Small intestine (tissue), 7 donors: Measurements from ENCODE around the gene POLN. TPM values are rescaled to one million over a fixed set of nuclear protein-coding genes. Genes with fewer than 3 reads are reported as not detected.

Experiments used
- DNase-seq, 2 donors: peaks; one replicate each; pipeline versions ENCODE4 v3.0.0 to v3.0.0-alpha.2; 2013
- FAIRE-seq: peaks from 2 replicates; lab custom pipeline; 2012; peaks lifted over from hg19 to GRCh38; lab: Jason Lieb, UNC
- H3K27ac ChIP-seq, 3 donors: one replicate each; pipeline ENCODE4 v1.5.1; 2013; ENCODE audit warnings: low read length in 2 of 3, mild to moderate bottlenecking in 2 of 3, control low read depth in 1 of 3, inconsistent platforms in 1 of 3, low read depth in 1 of 3, moderate library complexity in 1 of 3
- H3K27me3 ChIP-seq, 3 donors: one replicate each; pipeline ENCODE4 v1.6.1; 2013; ENCODE audit warnings: low read length in 3 of 3, inconsistent platforms in 1 of 3; ENCODE audit not compliant: control insufficient read depth in 3 of 3, insufficient read depth in 3 of 3
- H3K36me3 ChIP-seq, 3 donors: one replicate each; pipeline ENCODE4 v1.6.1; 2013; ENCODE audit warnings: low read length in 3 of 3, inconsistent platforms in 1 of 3, low read depth in 1 of 3, mild to moderate bottlenecking in 1 of 3, moderate library complexity in 1 of 3; ENCODE audit not compliant: control insufficient read depth in 3 of 3, insufficient read depth in 2 of 3
- H3K4me1 ChIP-seq, 3 donors: one replicate each; pipeline ENCODE4 v1.6.1; 2013; ENCODE audit warnings: low read length in 2 of 3, inconsistent platforms in 1 of 3, low read depth in 1 of 3, mild to moderate bottlenecking in 1 of 3, moderate library complexity in 1 of 3; ENCODE audit not compliant: control insufficient read depth in 3 of 3, insufficient read depth in 2 of 3
- H3K4me3 ChIP-seq, 3 donors: one replicate each; pipeline ENCODE4 v1.5.1; 2013; ENCODE audit warnings: low read length in 3 of 3, control low read depth in 1 of 3, inconsistent platforms in 1 of 3, low read depth in 1 of 3, mild to moderate bottlenecking in 1 of 3, moderate library complexity in 1 of 3
- H3K9me3 ChIP-seq, 2 donors: one replicate each; pipeline ENCODE4 v1.6.1; 2013; ENCODE audit warnings: low read depth in 1 of 2, low read length in 1 of 2; ENCODE audit not compliant: control insufficient read depth in 2 of 2, insufficient read depth in 1 of 2
- WGBS, 3 donors: extraction: QIAGEN DNeasy Blood & Tissue Kit; methylation state at CpG; one replicate each; pipeline ENCODE4 v1.1.7; 2013; 5-methylcytosine and 5-hydroxymethylcytosine counted together
- polyA plus RNA-seq, 4 donors: library from polyadenylated mRNA; stranded (reverse) in 3 of 4; unstranded in 1 of 4; fragments of 200-250 nt in 3 of 4; fragments of 120-200 nt in 1 of 4; gene quantifications; one replicate each; pipeline versions ENCODE4 v1.2.1 to v1.2.3, GENCODE V29; 2013
- donor health status: healthy with polysubstance abuse.
- donor health status: control.
- donor health status: control.
- donor health status: Bipolar disorder and iron deficiency.
- donor health status: healthy.

The POLN gene
- polyA plus RNA-seq, 4 donors = 0.89 to 2.2 (median 1.2) TPM

DNA sequence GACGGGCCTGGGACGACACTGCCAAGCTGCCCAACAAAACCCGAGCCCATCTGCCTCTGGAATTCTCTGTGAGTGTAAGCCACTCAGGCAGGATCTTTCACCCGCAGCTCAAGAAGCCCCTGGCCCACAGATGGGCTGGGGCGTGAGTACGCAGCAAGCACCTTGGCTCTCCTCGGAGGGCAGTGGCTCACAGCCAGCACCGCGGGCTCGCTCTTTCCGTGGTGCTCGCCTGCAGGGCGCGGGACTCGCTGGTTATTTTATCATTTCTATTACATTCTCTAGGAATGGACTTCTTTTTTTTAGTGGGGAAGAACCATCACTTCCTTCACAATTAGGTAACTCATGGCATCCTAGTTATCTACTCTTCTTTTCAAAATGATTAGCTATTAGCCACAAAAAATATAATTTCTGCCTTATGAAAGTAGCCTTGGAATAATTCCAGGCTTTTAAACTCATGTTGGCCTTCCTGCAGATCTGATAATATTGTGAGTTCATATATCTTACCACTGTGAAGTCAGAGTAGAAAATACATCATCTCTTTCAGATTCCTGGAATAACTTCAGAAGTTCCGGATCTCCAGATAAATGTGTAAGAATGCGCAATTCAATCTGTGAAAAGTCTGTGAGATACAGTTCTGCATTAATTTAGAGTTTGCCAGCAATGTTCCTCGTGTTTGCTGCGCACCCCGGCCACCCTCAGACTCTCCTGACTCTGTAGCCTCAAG is 114.2 kb downstream of the POLN start:
- Histone ChIP-seq H3K27me3 (no peaks in the 10 kb centered on the region), H3K27ac (no peak overlapping the region), H3K4me3 (no peak overlapping the region), H3K4me1 (no peaks in the 10 kb centered on the region), H3K9me3 (peaks cover 0 to 11% of the 10 kb centered on the region in 2 donors), H3K36me3 (no peaks in the 10 kb centered on the region)
- no peak for FAIRE-seq
- 90 to 91% (median 90%) methylated on average over 20 of the region's 20 CpGs for WGBS, 3 donors
- DNase-seq = no peak

DNA sequence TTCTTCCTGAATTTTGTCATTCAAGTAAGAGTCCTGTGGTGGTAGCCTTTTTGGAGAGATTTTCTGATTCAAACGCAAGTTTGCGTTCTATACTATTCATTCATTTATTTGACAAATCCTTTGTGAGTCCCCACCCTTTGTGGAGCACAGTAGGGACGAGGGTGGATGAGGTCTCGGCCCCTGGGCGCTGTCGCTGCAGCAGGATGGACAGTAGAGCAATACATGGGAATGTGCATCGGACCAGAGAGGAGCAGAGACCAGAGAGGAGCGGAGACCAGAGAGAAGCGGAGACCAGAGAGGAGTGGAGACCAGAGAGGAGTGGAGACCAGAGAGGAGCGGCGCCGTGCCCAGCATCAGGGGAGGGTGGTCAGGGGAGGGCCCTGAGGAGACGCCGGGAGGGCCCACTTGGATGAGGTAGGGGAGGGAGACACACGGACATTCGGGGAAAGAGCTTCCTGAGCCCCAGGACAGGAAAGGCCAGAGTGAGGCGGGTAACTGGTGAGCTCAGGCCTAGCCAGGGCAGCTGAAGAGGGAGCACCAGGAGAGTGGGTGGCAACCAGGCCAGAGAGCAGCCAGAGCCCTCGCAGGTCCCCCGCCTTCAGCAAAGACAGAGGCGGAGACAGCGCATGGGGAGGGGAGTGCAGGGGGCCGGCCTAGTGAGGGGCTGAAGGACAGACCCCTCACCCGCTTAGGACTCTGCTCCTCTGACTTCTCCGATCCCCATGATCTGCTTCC is 115.4 kb downstream of the POLN start:
- no peaks in the 10 kb centered on the region for H3K27me3 ChIP-seq
- no peaks in the 10 kb centered on the region for H3K4me1 ChIP-seq
- no peak overlapping the region for H3K4me3 ChIP-seq
- 85 to 89% (median 87%) methylated on average over 24 of the region's 24 CpGs for WGBS, 3 donors
- no peak overlapping the region for H3K27ac ChIP-seq
- no peaks in the 10 kb centered on the region for H3K36me3 ChIP-seq
- peaks cover 0 to under 1% of the 10 kb centered on the region in 2 donors for H3K9me3 ChIP-seq
- DNase-seq (peak in 1 of 2 donors; percentile 13), FAIRE-seq (no peak)

GRCh38 chr4:2125831-2126230 is 116.1 kb downstream of the POLN start:
- no peaks in the 10 kb centered on the region for H3K36me3 ChIP-seq
- no peak overlapping the region for H3K4me3 ChIP-seq
- no peak for FAIRE-seq
- 79 to 80% (median 79%) methylated on average over 6 of the region's 6 CpGs for WGBS, 3 donors
- no peaks in the 10 kb centered on the region for H3K27me3 ChIP-seq
- peak in 1 of 2 donors; percentile 8 for DNase-seq
- no peaks in the 10 kb centered on the region for H3K4me1 ChIP-seq
- no peaks in the 10 kb centered on the region for H3K9me3 ChIP-seq
- no peak overlapping the region for H3K27ac ChIP-seq

GRCh38 chr4:2125023-2125422 is 116.9 kb downstream of the POLN start:
- H3K4me3 ChIP-seq = no peak overlapping the region
- no peaks in the 10 kb centered on the region for H3K4me1 ChIP-seq
- H3K36me3 ChIP-seq = no peaks in the 10 kb centered on the region
- no peak for FAIRE-seq
- no peak overlapping the region for H3K27ac ChIP-seq
- no peaks in the 10 kb centered on the region for H3K9me3 ChIP-seq
- 89 to 95% (median 90%) methylated on average over 4 of the region's 4 CpGs for WGBS, 3 donors
- DNase-seq = no peak
- no peaks in the 10 kb centered on the region for H3K27me3 ChIP-seq

DNA sequence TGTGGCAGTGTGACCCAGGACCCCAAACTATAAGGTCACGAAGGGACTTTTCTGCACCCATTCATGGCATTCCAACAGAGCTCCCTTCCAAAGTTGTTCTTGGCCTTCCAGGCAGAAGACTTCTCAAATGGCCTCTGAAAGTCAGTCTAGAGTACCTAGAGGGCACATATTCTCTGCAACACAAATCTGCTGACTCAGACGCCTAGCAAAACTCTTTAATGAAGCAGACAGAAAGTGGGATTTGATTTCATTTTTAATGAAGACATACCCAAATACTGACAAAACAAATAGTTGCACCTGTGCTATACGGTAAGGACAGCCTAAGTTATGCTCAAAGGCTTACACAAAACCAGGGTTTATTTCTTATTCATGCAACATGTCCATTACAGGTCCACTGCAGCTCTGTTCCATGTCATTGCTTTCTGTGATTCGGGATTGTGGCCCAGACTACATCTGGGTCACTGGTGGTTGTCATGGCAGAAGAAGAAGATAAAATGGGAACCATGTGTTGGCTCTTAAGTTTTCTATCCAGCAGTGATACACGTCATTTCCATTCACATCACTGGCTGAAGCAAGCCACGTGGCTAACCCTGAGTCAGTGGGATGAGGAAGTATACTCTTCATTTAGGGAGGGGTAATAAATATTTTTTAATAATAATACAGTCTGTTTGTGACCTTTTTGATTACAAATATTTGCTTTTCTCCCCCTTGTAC is 125.1 kb downstream of the POLN start:
- H3K4me3 ChIP-seq = no peak overlapping the region
- no peaks in the 10 kb centered on the region for H3K9me3 ChIP-seq
- H3K27me3 ChIP-seq = no peaks in the 10 kb centered on the region
- WGBS, 3 donors = 82 to 86% (median 84%) methylated on average over 6 of the region's 6 CpGs
- no peak for DNase-seq
- no peaks in the 10 kb centered on the region for H3K36me3 ChIP-seq
- H3K27ac ChIP-seq = no peak overlapping the region
- FAIRE-seq = no peak
- no peaks in the 10 kb centered on the region for H3K4me1 ChIP-seq

DNA sequence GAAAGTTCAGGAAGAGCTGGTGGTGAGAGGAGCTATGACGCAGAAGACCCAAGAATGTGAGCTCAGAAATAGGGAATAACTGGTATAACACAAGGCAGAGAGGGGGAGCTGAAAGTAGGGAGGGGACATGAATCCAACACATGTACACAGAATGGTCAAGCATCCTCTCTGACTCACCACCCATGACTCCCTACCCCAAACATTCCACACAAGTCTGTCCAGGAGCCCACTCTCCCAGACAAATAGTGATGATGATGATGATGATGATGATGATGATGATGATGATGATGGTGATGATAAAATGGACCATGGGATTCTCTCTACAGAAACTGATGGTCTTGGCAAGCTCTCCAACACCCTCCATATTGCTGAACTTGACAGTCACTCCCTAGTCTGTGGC is 136.4 kb downstream of the POLN start:
- Histone ChIP-seq H3K27me3 (peaks cover 0 to 4% (median 0%) of the 10 kb centered on the region in 3 donors), H3K9me3 (peaks cover 2 to 24% of the 10 kb centered on the region in 2 donors), H3K4me3 (no peak overlapping the region), H3K27ac (no peak overlapping the region), H3K36me3 (no peaks in the 10 kb centered on the region), H3K4me1 (no peaks in the 10 kb centered on the region)
- FAIRE-seq = no peak
- DNase-seq = no peak
- 91 to 100% (median 98%) methylated on average over 1 of the region's 1 CpG for WGBS, 3 donors

DNA sequence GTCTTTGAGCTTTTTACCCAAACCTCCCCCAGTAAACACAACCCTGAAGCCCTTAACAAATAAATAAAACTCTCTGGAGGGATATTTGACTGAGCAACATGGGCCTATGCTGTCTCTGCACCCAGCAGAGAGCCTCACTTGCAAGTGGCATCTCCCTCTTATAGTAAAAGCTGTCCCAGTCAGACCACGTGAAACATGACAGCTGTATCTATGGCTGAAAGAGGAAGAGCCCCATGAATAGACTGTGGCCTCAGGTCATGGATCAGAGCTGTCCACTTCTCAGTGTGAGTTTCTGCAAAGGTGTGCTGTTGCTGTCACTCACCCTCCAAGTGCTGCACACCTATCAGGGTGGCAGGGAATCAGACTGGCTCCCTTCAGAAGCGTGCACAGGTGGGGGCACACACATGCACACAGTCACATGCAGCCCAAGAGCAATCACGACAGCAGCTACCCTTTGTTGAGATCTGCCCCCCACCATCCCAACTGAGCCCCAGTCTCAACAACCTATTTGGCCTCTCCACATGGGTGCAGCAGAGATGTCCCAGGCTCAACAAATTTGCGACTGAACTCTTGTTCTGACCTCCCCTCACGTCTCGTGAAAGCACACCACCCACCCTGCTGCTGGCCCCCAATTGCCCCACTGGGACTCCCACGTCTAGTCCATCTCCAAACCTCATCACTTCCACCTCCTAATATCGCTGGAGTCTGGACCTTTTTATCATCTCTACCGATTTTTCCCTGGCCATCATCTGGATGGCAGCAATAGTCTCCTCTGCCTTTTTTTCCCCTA is 137.2 kb downstream of the POLN start:
- FAIRE-seq = no peak
- DNase-seq = no peak
- H3K4me3 ChIP-seq = no peak overlapping the region
- H3K27ac ChIP-seq = no peak overlapping the region
- no peaks in the 10 kb centered on the region for H3K4me1 ChIP-seq
- WGBS, 3 donors = 81 to 83% (median 82%) methylated on average over 9 of the region's 9 CpGs
- peaks cover 0 to 4% (median 0%) of the 10 kb centered on the region in 3 donors for H3K27me3 ChIP-seq
- no peaks in the 10 kb centered on the region for H3K36me3 ChIP-seq
- peaks cover 2 to 24% of the 10 kb centered on the region in 2 donors for H3K9me3 ChIP-seq
